GM12878 (cell line): ENCODE results near the gene RPLP2. TPM values are rescaled to one million over a fixed set of nuclear protein-coding genes. Genes with fewer than 3 reads are reported as not detected.

Experiments used
- ATAC-seq: fragments of 200-7000 bp; cut with Tn5 transposase; 3 replicates; pipeline ENCODE4 v1.9.1; 2020; ENCODE audit warnings: mild to moderate bottlenecking, moderate library complexity
- BruUV-seq: library from RNA; stranded (reverse); fragments of 400-500 nt; replicated peaks from 2 replicates; lab custom pipeline; 2021; lab: Mats Ljungman, UMichigan
- CTCF ChIA-PET: fragments of 300-600 bp; sonication (Branson Sonifier 250); formaldehyde crosslinking; extraction: SDS; loops from one replicate; lab custom pipeline; 2021; ENCODE audit warnings: inconsistent platforms; lab: Yijun Ruan, JAX
- POLR2A ChIA-PET: fragments of 350-600 bp; formaldehyde crosslinking; extraction: SDS; loops from one replicate; lab custom pipeline; 2021; ENCODE audit warnings: inconsistent platforms; lab: Charles Lee
- RAD21 ChIA-PET: fragments of 300-600 bp; sonication (Branson Sonifier 250); formaldehyde crosslinking; loops from one replicate; lab custom pipeline; 2023; ENCODE audit warnings: antibody characterized with exemption; ENCODE audit not compliant: unreplicated experiment; lab: Charles Lee
- SMC1A ChIA-PET: fragments of 300-600 bp; sonication (Branson Sonifier 250); formaldehyde crosslinking; loops from one replicate; lab custom pipeline; 2023; ENCODE audit not compliant: unreplicated experiment, uncharacterized antibody; lab: Charles Lee
- DNase-seq: peaks from one replicate; pipeline ENCODE4 v3.0.0-alpha.2; 2011; ENCODE audit warnings: low read depth, low spot score
- FAIRE-seq: peaks from 3 replicates; lab custom pipeline; 2011; peaks lifted over from hg19 to GRCh38; lab: Jason Lieb, UNC
- H2AFZ ChIP-seq: 2 replicates; pipeline ENCODE4 v1.6.0; 2011; ENCODE audit warnings: low read depth, low read length, control low read depth; ENCODE audit not compliant: control insufficient read depth
- H3K27ac ChIP-seq: 2 replicates; pipeline ENCODE4 v1.5.1; 2011; ENCODE audit warnings: control low read depth; ENCODE audit not compliant: control insufficient read depth, insufficient read depth
- H3K27me3 ChIP-seq, 2 experiments: replicated peaks in 1 of 2; 2 replicates each; pipeline versions ENCODE4 v1.6.0 to v1.6.1; 2011; ENCODE audit warnings: low read length in 1 of 2; ENCODE audit not compliant: control insufficient read depth in 2 of 2, insufficient read depth in 2 of 2
- H3K36me3 ChIP-seq, 2 experiments: 2 replicates each; pipeline ENCODE4 v1.5.1; 2011; ENCODE audit warnings: low read length in 1 of 2; ENCODE audit not compliant: control insufficient read depth in 2 of 2, insufficient read depth in 2 of 2
- H3K4me1 ChIP-seq: 2 replicates; pipeline ENCODE4 v1.6.1; 2011; ENCODE audit warnings: mild to moderate bottlenecking, low read length, moderate library complexity, mixed read lengths; ENCODE audit not compliant: control insufficient read depth, insufficient read depth
- H3K4me2 ChIP-seq: 2 replicates; pipeline ENCODE4 v1.6.0; 2011; ENCODE audit warnings: control low read depth; ENCODE audit not compliant: control insufficient read depth, insufficient read depth
- H3K4me3 ChIP-seq: fragments of 200-600 bp; sonication (generic); 2 replicates; pipeline ENCODE4 v1.5.1; 2016
- H3K79me2 ChIP-seq: 2 replicates; pipeline ENCODE4 v1.6.0; 2011; ENCODE audit warnings: low read length; ENCODE audit not compliant: control insufficient read depth, insufficient read depth
- H3K9ac ChIP-seq: 2 replicates; pipeline ENCODE4 v1.8.0; 2011; ENCODE audit warnings: low read length, control low read depth, mixed read lengths; ENCODE audit not compliant: control insufficient read depth, insufficient read depth
- H3K9me3 ChIP-seq: replicated peaks from 3 replicates; pipeline ENCODE4 v1.5.1; 2011; ENCODE audit warnings: mild to moderate bottlenecking, low read length; ENCODE audit not compliant: control insufficient read depth, insufficient read depth
- H4K20me1 ChIP-seq: 2 replicates; pipeline ENCODE4 v1.6.0; 2011; ENCODE audit not compliant: control insufficient read depth, insufficient read depth
- POLR2A ChIP-seq: IDR thresholded peaks from 2 replicates; pipeline ENCODE4 v1.6.1; 2011; ENCODE audit warnings: low read depth, mild to moderate bottlenecking, low read length
- SPI1 ChIP-seq: IDR thresholded peaks from 2 replicates; pipeline ENCODE4 v1.6.1; 2011; ENCODE audit warnings: low read depth, mild to moderate bottlenecking, low read length, moderate library complexity, borderline replicate concordance; ENCODE audit not compliant: insufficient read depth
- TCF7 ChIP-seq: IDR thresholded peaks from 2 replicates; pipeline ENCODE4 v1.6.1; 2014; ENCODE audit warnings: antibody characterized with exemption, borderline replicate concordance
- ZNF384 ChIP-seq: IDR thresholded peaks from 2 replicates; pipeline ENCODE4 v1.6.1; 2012; ENCODE audit warnings: low read depth, mild to moderate bottlenecking, low read length, improper control_type of control experiment, borderline replicate concordance
- WGBS: methylation state at CpG from one replicate; pipeline ENCODE4 v1.1.6; 2016; ENCODE audit warnings: low lambda C conversion rate; ENCODE audit not compliant: insufficient replicate concordance, insufficient coverage; ENCODE audit errors: missing lambda C conversion rate; 5-methylcytosine and 5-hydroxymethylcytosine counted together
- in situ Hi-C: fragments of 300-500 bp; cut with MboI; formaldehyde crosslinking; loops from 9 replicates; pipeline ENCODE4 v1.14.3; 2018; ENCODE audit warnings: mixed read lengths
- intact Hi-C: fragments of 100-400 bp; cut with micrococcal nuclease; formaldehyde crosslinking; loops from one replicate; pipeline ENCODE4 v1.14.2; 2022; ENCODE audit not compliant: unreplicated experiment
- polyA plus RNA-seq, 11 experiments: library from polyadenylated mRNA; depleted of rRNA in 4 of 11; unstranded in 6 of 11; stranded (reverse) in 5 of 11; fragments of >200 nt; fragmentation: Nextera tagmentation in 4 of 11; fragmentation: Illumina TruSeq in 1 of 11; extraction: Ambion mirVana in 4 of 11; extraction: Trizol in 1 of 11; gene quantifications; 1 replicate in 1 of 11; 2 replicates in 10 of 11; pipeline versions ENCODE4 v1.2.1 to v1.2.3, GENCODE V29; 2011 to 2016; ENCODE audit warnings: inconsistent platforms in 2 of 11, missing spikeins in 2 of 11, low read depth in 1 of 11
- total RNA-seq, 4 experiments: library from RNA; depleted of rRNA in 3 of 4; stranded (reverse); fragments of >200 nt in 3 of 4; fragmentation: Illumina TruSeq in 1 of 4; extraction: Trizol in 1 of 4; gene quantifications; 2 replicates each; pipeline versions ENCODE4 v1.2.1 to v1.2.3, GENCODE V29; 2013 to 2021
- TF ChIP-seq, protein P1 (sequence below): fragments of 450-650 bp; formaldehyde crosslinking; IDR thresholded peaks from 2 replicates; pipeline ENCODE4 v1.5.0; 2022; ENCODE audit warnings: mild to moderate bottlenecking, missing genetic modification characterization
- TF ChIP-seq, protein P2 (sequence below): IDR thresholded peaks from 2 replicates; pipeline ENCODE4 v1.6.1; 2012; ENCODE audit warnings: improper control_type of control experiment, low read depth, low read length; ENCODE audit not compliant: insufficient replicate concordance
- TF ChIP-seq, protein P3 (sequence below): IDR thresholded peaks from 2 replicates; pipeline ENCODE4 v1.6.1; 2011; ENCODE audit warnings: borderline replicate concordance, low read depth, mild to moderate bottlenecking, moderate library complexity, mixed read lengths, low read length; ENCODE audit not compliant: insufficient read depth; ENCODE audit errors: extremely low read length
- TF ChIP-seq, protein P4 (sequence below): IDR thresholded peaks from 2 replicates; pipeline ENCODE4 v1.6.1; 2011; ENCODE audit warnings: borderline replicate concordance, low read depth, mild to moderate bottlenecking, moderate library complexity, low read length; ENCODE audit not compliant: insufficient read depth, poor library complexity, severe bottlenecking

RPLP2 gene
- total and polyA plus RNA-seq, 10 of the 15 experiments (the other 5 are each of a cell fraction or from before 2014, with no cell fraction given), result 488 to 3,558 (median 1,481) TPM

DNA sequence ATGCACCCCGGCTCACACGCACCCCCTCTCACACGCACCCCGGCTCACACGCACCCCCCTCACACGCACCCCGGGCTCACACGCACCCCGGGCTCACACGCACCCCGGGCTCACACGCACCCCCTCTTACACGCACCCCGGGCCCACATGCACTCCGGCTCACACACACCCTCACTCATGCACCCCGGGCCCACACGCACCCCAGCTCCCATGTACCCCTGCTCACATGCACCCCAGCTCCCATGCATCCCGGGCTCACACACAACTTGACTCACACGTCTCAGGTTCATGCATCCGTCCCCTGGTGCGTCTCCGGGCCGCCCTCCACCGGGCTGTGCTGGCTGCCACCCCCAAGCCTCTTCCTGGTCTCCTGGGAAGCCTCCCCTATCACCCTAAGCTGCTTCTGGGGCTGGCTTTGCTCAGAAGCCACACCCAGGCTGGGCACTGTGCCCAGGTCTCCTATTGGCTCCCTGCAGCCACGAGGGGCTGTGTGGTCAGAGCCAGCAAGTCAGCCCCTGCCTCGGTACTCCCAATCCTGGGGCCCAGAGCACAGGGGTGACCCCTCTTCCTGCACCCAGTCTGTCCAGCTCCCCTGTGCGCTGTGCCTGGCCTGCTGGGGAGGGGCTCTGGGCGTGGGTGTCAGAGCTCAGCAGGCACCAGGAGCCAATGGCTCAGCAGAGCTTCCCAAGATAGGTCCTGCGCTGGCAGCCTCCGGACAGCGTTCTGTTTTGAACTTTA lies 49.8 kb downstream of the RPLP2 start:
- intact Hi-C loops, result no loop called here

More for the DNA sequence above, 49.8 kb downstream of the RPLP2 start:
- TF ChIP-seq, protein P1, sequence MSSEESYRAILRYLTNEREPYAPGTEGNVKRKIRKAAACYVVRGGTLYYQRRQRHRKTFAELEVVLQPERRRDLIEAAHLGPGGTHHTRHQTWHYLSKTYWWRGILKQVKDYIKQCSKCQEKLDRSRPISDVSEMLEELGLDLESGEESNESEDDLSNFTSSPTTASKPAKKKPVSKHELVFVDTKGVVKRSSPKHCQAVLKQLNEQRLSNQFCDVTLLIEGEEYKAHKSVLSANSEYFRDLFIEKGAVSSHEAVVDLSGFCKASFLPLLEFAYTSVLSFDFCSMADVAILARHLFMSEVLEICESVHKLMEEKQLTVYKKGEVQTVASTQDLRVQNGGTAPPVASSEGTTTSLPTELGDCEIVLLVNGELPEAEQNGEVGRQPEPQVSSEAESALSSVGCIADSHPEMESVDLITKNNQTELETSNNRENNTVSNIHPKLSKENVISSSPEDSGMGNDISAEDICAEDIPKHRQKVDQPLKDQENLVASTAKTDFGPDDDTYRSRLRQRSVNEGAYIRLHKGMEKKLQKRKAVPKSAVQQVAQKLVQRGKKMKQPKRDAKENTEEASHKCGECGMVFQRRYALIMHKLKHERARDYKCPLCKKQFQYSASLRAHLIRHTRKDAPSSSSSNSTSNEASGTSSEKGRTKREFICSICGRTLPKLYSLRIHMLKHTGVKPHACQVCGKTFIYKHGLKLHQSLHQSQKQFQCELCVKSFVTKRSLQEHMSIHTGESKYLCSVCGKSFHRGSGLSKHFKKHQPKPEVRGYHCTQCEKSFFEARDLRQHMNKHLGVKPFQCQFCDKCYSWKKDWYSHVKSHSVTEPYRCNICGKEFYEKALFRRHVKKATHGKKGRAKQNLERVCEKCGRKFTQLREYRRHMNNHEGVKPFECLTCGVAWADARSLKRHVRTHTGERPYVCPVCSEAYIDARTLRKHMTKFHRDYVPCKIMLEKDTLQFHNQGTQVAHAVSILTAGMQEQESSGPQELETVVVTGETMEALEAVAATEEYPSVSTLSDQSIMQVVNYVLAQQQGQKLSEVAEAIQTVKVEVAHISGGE (CRISPR knock-in tag), result no peak
- 0 out of 2 replicates have a peak, but pooled peaks have one; percentile 30 for TF ChIP-seq POLR2A
- TF ChIP-seq, protein P2, sequence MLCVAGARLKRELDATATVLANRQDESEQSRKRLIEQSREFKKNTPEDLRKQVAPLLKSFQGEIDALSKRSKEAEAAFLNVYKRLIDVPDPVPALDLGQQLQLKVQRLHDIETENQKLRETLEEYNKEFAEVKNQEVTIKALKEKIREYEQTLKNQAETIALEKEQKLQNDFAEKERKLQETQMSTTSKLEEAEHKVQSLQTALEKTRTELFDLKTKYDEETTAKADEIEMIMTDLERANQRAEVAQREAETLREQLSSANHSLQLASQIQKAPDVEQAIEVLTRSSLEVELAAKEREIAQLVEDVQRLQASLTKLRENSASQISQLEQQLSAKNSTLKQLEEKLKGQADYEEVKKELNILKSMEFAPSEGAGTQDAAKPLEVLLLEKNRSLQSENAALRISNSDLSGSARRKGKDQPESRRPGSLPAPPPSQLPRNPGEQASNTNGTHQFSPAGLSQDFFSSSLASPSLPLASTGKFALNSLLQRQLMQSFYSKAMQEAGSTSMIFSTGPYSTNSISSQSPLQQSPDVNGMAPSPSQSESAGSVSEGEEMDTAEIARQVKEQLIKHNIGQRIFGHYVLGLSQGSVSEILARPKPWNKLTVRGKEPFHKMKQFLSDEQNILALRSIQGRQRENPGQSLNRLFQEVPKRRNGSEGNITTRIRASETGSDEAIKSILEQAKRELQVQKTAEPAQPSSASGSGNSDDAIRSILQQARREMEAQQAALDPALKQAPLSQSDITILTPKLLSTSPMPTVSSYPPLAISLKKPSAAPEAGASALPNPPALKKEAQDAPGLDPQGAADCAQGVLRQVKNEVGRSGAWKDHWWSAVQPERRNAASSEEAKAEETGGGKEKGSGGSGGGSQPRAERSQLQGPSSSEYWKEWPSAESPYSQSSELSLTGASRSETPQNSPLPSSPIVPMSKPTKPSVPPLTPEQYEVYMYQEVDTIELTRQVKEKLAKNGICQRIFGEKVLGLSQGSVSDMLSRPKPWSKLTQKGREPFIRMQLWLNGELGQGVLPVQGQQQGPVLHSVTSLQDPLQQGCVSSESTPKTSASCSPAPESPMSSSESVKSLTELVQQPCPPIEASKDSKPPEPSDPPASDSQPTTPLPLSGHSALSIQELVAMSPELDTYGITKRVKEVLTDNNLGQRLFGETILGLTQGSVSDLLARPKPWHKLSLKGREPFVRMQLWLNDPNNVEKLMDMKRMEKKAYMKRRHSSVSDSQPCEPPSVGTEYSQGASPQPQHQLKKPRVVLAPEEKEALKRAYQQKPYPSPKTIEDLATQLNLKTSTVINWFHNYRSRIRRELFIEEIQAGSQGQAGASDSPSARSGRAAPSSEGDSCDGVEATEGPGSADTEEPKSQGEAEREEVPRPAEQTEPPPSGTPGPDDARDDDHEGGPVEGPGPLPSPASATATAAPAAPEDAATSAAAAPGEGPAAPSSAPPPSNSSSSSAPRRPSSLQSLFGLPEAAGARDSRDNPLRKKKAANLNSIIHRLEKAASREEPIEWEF, result no peak
- no peak for TF ChIP-seq SPI1
- TF ChIP-seq ZNF384, result no peak
- TF ChIP-seq TCF7, result no peak
- TF ChIP-seq, protein P3, sequence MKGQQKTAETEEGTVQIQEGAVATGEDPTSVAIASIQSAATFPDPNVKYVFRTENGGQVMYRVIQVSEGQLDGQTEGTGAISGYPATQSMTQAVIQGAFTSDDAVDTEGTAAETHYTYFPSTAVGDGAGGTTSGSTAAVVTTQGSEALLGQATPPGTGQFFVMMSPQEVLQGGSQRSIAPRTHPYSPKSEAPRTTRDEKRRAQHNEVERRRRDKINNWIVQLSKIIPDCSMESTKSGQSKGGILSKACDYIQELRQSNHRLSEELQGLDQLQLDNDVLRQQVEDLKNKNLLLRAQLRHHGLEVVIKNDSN, result peak; percentile 37
- TF ChIP-seq, protein P4, sequence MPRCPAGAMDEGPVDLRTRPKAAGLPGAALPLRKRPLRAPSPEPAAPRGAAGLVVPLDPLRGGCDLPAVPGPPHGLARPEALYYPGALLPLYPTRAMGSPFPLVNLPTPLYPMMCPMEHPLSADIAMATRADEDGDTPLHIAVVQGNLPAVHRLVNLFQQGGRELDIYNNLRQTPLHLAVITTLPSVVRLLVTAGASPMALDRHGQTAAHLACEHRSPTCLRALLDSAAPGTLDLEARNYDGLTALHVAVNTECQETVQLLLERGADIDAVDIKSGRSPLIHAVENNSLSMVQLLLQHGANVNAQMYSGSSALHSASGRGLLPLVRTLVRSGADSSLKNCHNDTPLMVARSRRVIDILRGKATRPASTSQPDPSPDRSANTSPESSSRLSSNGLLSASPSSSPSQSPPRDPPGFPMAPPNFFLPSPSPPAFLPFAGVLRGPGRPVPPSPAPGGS, result no peak
- RAD21 ChIA-PET, result no interaction called here
- no TSS peak for BruUV-seq
- SMC1A ChIA-PET, result no interaction called here
- Histone ChIP-seq H4K20me1 (no peaks in the 10 kb centered on the region), H2AFZ (no peak overlapping the region), H3K27ac (no peak overlapping the region), H3K36me3 (no peaks in the 10 kb centered on the region), H3K4me1 (no peaks in the 10 kb centered on the region), H3K4me2 (no peak overlapping the region), H3K9me3 (no peaks in the 10 kb centered on the region), H3K27me3 (no peaks in the 10 kb centered on the region), H3K79me2 (no peaks in the 10 kb centered on the region), H3K4me3 (no peak overlapping the region), H3K9ac (no peak overlapping the region)
- in situ Hi-C loops, result no loop called here
- CTCF ChIA-PET, result no interaction called here
- DNase-seq (no peak), FAIRE-seq (no peak), ATAC-seq (peak; percentile 43)
- POLR2A ChIA-PET, result no interaction called here
- WGBS, result 54% methylated on average over 21 of the region's 31 CpGs
